ENCODE data around the gene GP1BB. TPM values are rescaled to one million over a fixed set of nuclear protein-coding genes. Genes with fewer than 3 reads are reported as not detected.

The GP1BB gene
- total RNA-seq, 1 experiment from 2014 or later = 3.6 TPM

DNA sequence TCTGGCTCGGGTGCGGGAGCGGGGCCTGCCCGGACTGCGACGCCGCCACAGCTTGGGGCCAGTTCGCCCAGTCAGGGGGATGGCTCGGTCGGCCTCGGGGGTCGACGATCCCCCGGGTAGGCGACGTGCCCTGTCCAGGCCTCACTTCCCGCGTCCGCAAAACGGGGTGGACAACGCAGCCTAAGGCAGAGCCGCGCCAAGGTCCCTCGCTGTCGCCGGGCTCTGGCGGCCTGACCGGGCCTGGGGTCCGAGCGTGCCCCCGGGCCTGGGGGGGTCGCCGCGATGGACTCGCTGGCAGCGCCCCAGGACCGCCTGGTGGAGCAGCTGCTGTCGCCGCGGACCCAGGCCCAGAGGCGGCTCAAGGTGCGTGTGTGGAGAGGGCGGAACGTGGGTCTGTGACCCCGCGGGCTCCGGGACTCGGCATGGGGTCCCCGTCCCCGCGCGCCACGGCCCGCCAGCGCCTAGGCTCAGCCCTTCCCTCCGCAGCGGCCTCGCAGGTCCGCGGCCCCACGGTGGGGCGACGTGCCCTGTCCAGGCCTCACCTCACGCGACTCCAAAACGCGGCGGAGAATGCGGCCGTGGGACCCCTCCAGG, 4.8 kb upstream of the GP1BB start:
- DNase-seq (ENCODE audit: low read depth, low spot score) (no peak), ATAC-seq (no peak)
- Histone ChIP-seq H3K4me1 (ENCODE audit: control insufficient read depth, insufficient read depth, low read length) (0 out of 2 replicates have a peak, but pooled peaks cover 3% of the 10 kb centered on the region), H3K27ac (ENCODE audit: low read length) (0 out of 2 replicates have a peak overlapping the region, but pooled peaks have one; percentile 29), H3K27me3 (ENCODE audit: control insufficient read depth, insufficient read depth, low read length) (no peaks in the 10 kb centered on the region), H3K4me3 (ENCODE audit: low read depth in 2 of 2, low read length in 2 of 2) (peak overlapping the region; percentile 46 to 49), H3K36me3 (ENCODE audit: control insufficient read depth, insufficient read depth, low read length) (no peaks in the 10 kb centered on the region), H3K9me3 (ENCODE audit: control insufficient read depth, insufficient read depth, low read depth, low read length) (no peaks in the 10 kb centered on the region)
- intact Hi-C loops (cut with micrococcal nuclease; ENCODE audit: unreplicated experiment) (no loop called here), in situ Hi-C loops (cut with HindIII; ENCODE audit: low pct_unique_long_range_greater_than_20kb, low sequenced_read_pairs) (no loop called here)
- TF ChIP-seq TCF7L2 (IDR thresholded peaks at IDR 0.05; ENCODE audit: low read depth, low read length) = no peak
- TF ChIP-seq SIN3A (IDR thresholded peaks at IDR 0.05; ENCODE audit: borderline replicate concordance, insufficient read depth, low read depth, low read length) = no peak
- TF ChIP-seq CTCF (IDR thresholded peaks at IDR 0.05) = no peak
- TF ChIP-seq, protein P1, sequence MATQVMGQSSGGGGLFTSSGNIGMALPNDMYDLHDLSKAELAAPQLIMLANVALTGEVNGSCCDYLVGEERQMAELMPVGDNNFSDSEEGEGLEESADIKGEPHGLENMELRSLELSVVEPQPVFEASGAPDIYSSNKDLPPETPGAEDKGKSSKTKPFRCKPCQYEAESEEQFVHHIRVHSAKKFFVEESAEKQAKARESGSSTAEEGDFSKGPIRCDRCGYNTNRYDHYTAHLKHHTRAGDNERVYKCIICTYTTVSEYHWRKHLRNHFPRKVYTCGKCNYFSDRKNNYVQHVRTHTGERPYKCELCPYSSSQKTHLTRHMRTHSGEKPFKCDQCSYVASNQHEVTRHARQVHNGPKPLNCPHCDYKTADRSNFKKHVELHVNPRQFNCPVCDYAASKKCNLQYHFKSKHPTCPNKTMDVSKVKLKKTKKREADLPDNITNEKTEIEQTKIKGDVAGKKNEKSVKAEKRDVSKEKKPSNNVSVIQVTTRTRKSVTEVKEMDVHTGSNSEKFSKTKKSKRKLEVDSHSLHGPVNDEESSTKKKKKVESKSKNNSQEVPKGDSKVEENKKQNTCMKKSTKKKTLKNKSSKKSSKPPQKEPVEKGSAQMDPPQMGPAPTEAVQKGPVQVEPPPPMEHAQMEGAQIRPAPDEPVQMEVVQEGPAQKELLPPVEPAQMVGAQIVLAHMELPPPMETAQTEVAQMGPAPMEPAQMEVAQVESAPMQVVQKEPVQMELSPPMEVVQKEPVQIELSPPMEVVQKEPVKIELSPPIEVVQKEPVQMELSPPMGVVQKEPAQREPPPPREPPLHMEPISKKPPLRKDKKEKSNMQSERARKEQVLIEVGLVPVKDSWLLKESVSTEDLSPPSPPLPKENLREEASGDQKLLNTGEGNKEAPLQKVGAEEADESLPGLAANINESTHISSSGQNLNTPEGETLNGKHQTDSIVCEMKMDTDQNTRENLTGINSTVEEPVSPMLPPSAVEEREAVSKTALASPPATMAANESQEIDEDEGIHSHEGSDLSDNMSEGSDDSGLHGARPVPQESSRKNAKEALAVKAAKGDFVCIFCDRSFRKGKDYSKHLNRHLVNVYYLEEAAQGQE (IDR thresholded peaks at IDR 0.05; ENCODE audit: insufficient read depth in 1 of 2, low read depth in 2 of 2, low read length in 1 of 2) = no peak
- TF ChIP-seq POLR2AphosphoS5 (IDR thresholded peaks at IDR 0.05; ENCODE audit: low read depth, low read length) = no peak
- BruUV-seq (replicated peaks) = no TSS peak
- ChIA-PET CTCF (no interaction called here), POLR2A (no interaction called here)

GRCh38 chr22:19719050-19719482, 4.3 kb upstream of the GP1BB start:
- no TSS peak for BruUV-seq (replicated peaks)
- H3K4me3 ChIP-seq (ENCODE audit: low read depth in 2 of 2, low read length in 2 of 2) = peak overlapping the region in 1 of 2 experiments; percentile 46; a peak in 1 of 4 replicates
- DNase-seq (ENCODE audit: low read depth, low spot score) = no peak
- no peak for TF ChIP-seq SIN3A (IDR thresholded peaks at IDR 0.05; ENCODE audit: borderline replicate concordance, insufficient read depth, low read depth, low read length)
- TF ChIP-seq, protein P1 (IDR thresholded peaks at IDR 0.05; ENCODE audit: insufficient read depth in 1 of 2, low read depth in 2 of 2, low read length in 1 of 2) = no peak
- TF ChIP-seq POLR2AphosphoS5 (IDR thresholded peaks at IDR 0.05; ENCODE audit: low read depth, low read length) = no peak
- TF ChIP-seq TCF7L2 (IDR thresholded peaks at IDR 0.05; ENCODE audit: low read depth, low read length) = no peak
- no peak for TF ChIP-seq CTCF (IDR thresholded peaks at IDR 0.05)
- H3K27ac ChIP-seq (ENCODE audit: low read length) = no peak overlapping the region
- no peaks in the 10 kb centered on the region for H3K36me3 ChIP-seq (ENCODE audit: control insufficient read depth, insufficient read depth, low read length)
- intact Hi-C loops (cut with micrococcal nuclease; ENCODE audit: unreplicated experiment) = no loop called here
- ChIA-PET POLR2A (no interaction called here), CTCF (no interaction called here)
- no peak for ATAC-seq
- 0 out of 2 replicates have a peak, but pooled peaks cover 3% of the 10 kb centered on the region for H3K4me1 ChIP-seq (ENCODE audit: control insufficient read depth, insufficient read depth, low read length)
- in situ Hi-C loops (cut with HindIII; ENCODE audit: low pct_unique_long_range_greater_than_20kb, low sequenced_read_pairs) = no loop called here
- no peaks in the 10 kb centered on the region for H3K27me3 ChIP-seq (ENCODE audit: control insufficient read depth, insufficient read depth, low read length)
- no peaks in the 10 kb centered on the region for H3K9me3 ChIP-seq (ENCODE audit: control insufficient read depth, insufficient read depth, low read depth, low read length)
